Measurements from ENCODE around the gene CHPT1. TPM values are rescaled to one million over a fixed set of nuclear protein-coding genes. Genes with fewer than 3 reads are reported as not detected.

CHPT1 gene
- total RNA-seq, 1 donor from 2014 or later, result 16.9 TPM

DNA sequence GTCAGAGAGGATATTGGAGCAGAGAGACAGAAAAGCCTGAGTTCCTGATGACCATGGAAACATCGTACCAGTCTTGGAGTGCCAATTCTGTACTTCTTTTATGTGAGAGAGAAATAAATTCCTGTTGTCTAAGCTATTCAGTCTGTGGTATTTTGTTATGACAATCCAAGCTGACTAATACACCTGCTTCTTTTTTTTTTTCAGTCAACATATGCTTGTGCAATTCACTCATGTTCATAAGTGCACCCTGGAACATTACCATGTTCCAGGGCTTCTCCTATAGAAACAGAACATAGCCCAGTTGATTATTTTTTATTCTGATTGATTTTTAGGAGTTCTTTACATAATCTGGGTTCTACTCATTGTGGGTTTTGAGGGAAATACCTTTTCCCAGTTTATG is 1.7 kb upstream of the CHPT1 start:
- DNase-seq (ENCODE audit: low spot score in 2 of 2, unreplicated experiment in 2 of 2), result no peak
- H3K4me3 Mint-ChIP-seq, result no peak overlapping the region

GRCh38 chr12:101696251-101697196 is 916 bp upstream of the CHPT1 start:
- H3K27ac Mint-ChIP-seq, result peak overlapping the region; percentile 59

More for the DNA sequence above, 1.7 kb upstream of the CHPT1 start:
- H3K27me3 Mint-ChIP-seq (ENCODE audit: low read depth), result peaks cover 5% of the 10 kb centered on the region
- no peak for TF ChIP-seq CTCF (IDR thresholded peaks at IDR 0.05; ENCODE audit: unreplicated experiment)
- H3K9me3 Mint-ChIP-seq, result no peaks in the 10 kb centered on the region
- no peaks in the 10 kb centered on the region for H3K36me3 Mint-ChIP-seq
- no peak overlapping the region for H3K27ac Mint-ChIP-seq
- peaks cover 22% of the 10 kb centered on the region for H3K4me1 Mint-ChIP-seq

GRCh38 chr12:101697930-101698799 is 725 bp downstream of the CHPT1 start:
- Mint-ChIP-seq H3K36me3 (no peaks in the 10 kb centered on the region), H3K4me1 (peaks cover 31% of the 10 kb centered on the region), H3K27ac (peak overlapping the region; percentile 83), H3K4me3 (peak overlapping the region; percentile 86), H3K27me3 (ENCODE audit: low read depth) (peaks cover 5% of the 10 kb centered on the region), H3K9me3 (no peaks in the 10 kb centered on the region)
- no peak for DNase-seq (ENCODE audit: low spot score in 2 of 2, unreplicated experiment in 2 of 2)
- TF ChIP-seq CTCF (IDR thresholded peaks at IDR 0.05; ENCODE audit: unreplicated experiment), result no peak

More at GRCh38 chr12:101696251-101697196, 916 bp upstream of the CHPT1 start:
- DNase-seq (ENCODE audit: low spot score in 2 of 2, unreplicated experiment in 2 of 2), result no peak
- Mint-ChIP-seq H3K4me1 (peaks cover 24% of the 10 kb centered on the region), H3K27me3 (ENCODE audit: low read depth) (peaks cover 5% of the 10 kb centered on the region), H3K36me3 (no peaks in the 10 kb centered on the region), H3K4me3 (peak overlapping the region; percentile 84), H3K9me3 (no peaks in the 10 kb centered on the region)
- no peak for TF ChIP-seq CTCF (IDR thresholded peaks at IDR 0.05; ENCODE audit: unreplicated experiment)

- Mint-ChIP-seq H3K4me3 (peak overlapping the region; percentile 86), H3K4me1 (peaks cover 31% of the 10 kb centered on the region), H3K27me3 (ENCODE audit: low read depth) (peaks cover 5% of the 10 kb centered on the region), H3K9me3 (no peaks in the 10 kb centered on the region), H3K36me3 (no peaks in the 10 kb centered on the region), H3K27ac (peak overlapping the region; percentile 83)
- no peak for TF ChIP-seq CTCF (IDR thresholded peaks at IDR 0.05; ENCODE audit: unreplicated experiment)
- DNase-seq (ENCODE audit: low spot score in 2 of 2, unreplicated experiment in 2 of 2), result no peak
Measured at GRCh38 chr12:101698800-101699347, 1.4 kb downstream of the CHPT1 start.

GRCh38 chr12:101700299-101700820 is 2.9 kb downstream of the CHPT1 start:
- Mint-ChIP-seq H3K27me3 (ENCODE audit: low read depth) (peaks cover 2% of the 10 kb centered on the region), H3K9me3 (no peaks in the 10 kb centered on the region), H3K36me3 (no peaks in the 10 kb centered on the region), H3K4me3 (no peak overlapping the region), H3K27ac (no peak overlapping the region), H3K4me1 (peaks cover 31% of the 10 kb centered on the region)
- no peak for DNase-seq (ENCODE audit: low spot score in 2 of 2, unreplicated experiment in 2 of 2)
- no peak for TF ChIP-seq CTCF (IDR thresholded peaks at IDR 0.05; ENCODE audit: unreplicated experiment)

Measured in mesothelial cell of epicardium (in vitro differentiated cells).